HTR-8/SVneo (cell line): Measurements from ENCODE around the gene CYB5R4.

Source experiments
- DNase-seq: peaks from one replicate; pipeline ENCODE4 v3.0.0; 2011; ENCODE audit warnings: low spot score, mixed read lengths; ENCODE audit not compliant: insufficient read length
- FAIRE-seq: peaks from 2 replicates; lab custom pipeline; 2011; peaks lifted over from hg19 to GRCh38; lab: Jason Lieb, UNC

Gene CYB5R4, protein sequence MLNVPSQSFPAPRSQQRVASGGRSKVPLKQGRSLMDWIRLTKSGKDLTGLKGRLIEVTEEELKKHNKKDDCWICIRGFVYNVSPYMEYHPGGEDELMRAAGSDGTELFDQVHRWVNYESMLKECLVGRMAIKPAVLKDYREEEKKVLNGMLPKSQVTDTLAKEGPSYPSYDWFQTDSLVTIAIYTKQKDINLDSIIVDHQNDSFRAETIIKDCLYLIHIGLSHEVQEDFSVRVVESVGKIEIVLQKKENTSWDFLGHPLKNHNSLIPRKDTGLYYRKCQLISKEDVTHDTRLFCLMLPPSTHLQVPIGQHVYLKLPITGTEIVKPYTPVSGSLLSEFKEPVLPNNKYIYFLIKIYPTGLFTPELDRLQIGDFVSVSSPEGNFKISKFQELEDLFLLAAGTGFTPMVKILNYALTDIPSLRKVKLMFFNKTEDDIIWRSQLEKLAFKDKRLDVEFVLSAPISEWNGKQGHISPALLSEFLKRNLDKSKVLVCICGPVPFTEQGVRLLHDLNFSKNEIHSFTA

DNA sequence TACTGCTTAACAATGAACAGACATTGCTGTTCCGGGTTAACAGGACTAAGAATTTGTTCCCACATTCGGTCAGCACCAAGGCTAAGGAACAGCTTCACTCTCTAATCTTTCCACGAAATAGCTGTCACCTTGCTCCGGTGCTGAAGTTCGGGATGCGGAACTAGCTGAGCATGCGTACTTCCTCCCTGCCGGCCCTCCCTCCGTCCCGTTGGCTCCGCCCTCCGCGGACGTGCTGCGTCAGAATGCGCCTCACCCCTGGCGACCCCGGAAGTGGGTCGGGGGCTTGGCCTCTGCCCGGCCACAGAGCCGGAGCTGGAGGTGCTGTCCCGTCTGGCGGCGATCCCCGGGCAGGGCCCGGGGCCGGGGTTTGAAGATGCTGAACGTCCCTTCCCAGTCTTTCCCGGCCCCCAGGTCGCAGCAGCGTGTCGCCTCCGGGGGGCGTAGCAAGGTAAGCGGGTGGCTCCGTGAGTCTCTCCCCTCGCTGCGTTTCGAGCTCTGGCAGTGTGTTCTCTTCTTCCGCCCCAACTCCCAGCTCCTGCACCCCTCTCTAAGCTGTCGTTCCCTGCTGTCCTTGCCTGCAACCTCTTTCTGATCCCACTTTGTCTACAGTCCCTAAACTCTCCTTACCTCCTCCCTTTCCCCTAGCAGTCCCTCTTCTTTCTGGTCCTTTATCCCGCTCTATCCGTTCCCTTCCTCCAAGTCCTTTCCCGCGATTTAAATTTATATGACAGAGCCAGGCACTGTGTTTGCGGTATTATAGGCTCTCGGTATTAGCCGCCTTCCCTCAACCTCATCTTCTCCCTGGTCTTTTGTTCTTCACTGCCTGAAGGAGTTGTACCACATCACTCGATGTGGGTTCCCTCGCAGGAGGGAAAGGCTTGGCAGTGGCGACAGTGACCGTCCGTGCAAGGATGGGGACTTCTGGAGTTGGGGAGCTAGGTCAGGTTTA, at the start of gene CYB5R4:
TSS of gene CYB5R4 (plus strand) at position 280 of the 949 bp plus-strand sequence. CDS start at position 374, 94 bp downstream.
- FAIRE-seq (peak; percentile 98), DNase-seq (peak; percentile 90)

DNA sequence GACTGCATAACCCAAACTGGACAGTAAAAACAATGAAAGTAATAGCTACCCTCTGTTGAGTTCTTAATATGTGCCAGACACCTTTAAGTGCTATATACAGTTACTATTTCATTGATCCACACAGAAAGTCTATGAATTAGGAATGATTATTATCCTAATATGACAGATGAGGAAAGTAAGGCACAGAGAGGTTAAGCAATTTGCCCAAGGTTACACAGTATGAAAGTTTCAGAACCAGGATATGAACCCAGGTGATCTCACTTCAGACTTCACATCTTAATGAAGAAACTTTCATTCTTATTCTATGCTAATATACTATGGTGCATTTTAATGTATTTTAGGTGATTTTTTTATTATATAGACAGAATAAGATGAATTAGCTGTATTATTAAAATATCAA, 46.9 kb upstream of the CYB5R4 start:
- FAIRE-seq (no peak), DNase-seq (no peak)

DNA sequence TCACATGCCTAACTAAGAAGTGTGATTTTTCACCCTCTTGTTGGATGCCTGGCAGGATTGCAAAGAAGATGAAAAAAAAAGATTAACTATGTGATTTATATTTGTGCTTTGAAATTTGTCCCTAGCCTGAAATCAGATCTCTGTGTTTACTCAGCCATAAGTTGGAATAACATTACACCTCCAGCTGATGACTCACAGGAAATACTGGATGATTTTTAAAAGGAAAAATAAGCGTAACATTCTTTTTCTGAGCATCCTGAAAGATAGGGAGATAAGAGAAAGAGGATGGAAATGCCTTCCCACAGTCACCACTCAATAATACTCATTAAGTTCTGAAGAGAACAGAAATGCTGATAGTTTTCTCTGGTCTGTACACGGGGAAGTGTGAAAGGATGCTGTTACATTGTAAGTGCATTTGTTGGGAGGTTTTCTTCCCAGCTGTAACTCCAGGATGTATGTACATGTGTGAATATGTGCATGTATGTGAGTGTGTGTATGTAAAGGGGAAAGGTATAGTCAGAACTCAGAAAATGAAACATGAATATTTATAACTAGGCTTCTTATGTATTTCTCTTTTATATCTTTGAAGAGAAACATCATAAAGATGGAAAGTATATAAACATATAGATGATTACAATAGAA, 43.7 kb upstream of the CYB5R4 start:
- DNase-seq (peak; percentile 9), FAIRE-seq (no peak)

DNA sequence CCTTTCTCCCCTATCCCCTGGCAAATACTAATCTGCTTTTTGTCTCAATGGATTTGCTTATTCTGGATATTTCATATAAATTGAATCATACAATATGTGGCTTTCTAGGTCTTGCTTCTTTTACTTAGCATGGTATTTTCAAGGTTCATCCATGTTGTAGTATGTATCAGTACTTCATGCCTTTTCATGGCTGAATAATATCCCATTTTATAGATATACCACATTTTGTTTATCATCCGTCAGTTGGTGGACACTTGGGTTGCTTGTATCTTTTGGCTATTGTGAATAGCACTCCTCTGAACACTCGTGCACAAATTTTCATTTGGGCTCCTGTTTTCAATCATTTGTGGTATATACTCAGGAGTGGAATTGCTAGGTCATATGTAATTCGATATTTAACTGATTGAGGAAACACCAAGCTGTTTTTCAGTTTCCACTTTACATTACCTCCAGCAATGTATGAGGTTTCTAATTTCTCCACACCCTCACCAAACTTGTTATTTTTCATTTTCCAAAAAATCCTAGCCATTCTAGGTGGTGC, 36.8 kb upstream of the CYB5R4 start:
- no peak for FAIRE-seq
- no peak for DNase-seq

DNA sequence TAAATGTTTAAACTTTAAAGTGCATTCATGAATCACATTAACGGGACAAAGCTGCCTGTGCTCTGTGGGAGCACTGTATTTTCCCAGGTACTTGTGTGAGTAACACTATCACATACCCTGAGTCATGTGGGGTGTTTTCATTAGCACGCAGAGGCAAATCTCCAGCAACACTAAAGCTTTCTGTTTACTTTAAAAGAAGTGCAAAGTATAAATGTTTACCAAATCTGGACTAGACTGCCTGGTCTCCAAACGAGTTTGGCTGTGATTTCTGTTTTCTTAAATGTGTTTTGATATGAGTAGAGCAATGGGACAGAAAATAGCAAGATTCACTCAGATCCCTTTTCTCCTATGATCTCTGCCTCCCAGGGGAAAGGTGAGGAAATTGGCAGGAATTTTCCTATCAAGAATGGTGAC, 35.1 kb upstream of the CYB5R4 start:
- no peak for DNase-seq
- FAIRE-seq = no peak

DNA sequence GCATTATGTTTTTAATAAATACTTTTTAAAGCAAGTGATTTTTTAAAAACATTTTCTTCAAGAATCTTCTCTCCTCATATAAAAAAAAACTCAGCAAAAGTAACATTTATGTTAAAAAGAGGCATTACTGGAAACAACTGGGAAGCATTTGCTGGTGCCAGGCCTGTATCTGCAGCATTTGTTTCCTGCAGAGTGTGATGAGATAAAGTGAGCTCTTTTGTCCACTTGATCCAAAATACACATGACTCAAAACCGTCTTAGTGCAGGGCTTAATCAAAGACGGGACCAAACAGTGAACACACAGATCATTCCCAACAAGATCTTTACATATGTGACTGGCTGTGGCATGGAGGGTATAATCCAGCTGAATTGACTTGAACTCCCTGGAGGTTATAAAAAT, 34.7 kb upstream of the CYB5R4 start:
- DNase-seq (no peak), FAIRE-seq (no peak)

DNA sequence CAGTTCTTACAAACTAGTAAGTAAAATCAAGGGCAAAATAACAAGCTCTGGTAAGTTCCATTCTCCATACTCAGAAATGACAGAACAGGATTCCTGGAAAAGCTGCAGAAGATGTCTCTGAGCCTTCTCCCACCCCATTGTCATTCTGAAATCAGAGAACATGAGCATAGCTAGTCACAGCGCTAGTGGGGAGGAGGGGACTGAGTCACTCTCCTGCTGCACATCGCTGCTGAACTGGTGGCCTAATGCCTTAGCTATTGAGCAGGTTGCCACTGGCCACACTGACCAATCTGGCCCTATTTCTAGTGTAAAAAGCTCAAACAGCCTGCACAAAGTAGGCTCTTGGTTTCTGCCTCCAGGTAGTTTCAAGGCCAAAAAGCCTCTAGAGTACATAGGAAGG, 32.4 kb upstream of the CYB5R4 start:
- no peak for FAIRE-seq
- DNase-seq = no peak

DNA sequence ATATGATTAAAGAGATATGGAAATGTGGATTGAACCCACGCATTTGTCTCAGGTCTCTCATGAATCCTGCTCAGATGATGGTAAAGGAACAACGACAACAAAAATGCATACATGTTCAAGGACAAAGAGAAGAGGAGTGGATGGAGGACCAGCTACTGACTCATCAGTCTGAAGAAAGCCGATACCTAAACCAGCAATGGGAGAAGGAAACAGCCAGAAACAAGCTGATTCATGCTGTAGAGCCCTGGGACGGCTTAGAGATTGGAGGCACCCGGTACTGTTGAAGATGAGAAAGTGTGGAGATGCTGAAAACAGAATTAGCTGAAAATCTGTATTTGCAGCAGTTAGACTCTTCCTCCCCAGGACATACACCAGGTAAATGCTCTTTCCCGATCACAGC, 20.8 kb upstream of the CYB5R4 start:
- no peak for FAIRE-seq
- DNase-seq = no peak

DNA sequence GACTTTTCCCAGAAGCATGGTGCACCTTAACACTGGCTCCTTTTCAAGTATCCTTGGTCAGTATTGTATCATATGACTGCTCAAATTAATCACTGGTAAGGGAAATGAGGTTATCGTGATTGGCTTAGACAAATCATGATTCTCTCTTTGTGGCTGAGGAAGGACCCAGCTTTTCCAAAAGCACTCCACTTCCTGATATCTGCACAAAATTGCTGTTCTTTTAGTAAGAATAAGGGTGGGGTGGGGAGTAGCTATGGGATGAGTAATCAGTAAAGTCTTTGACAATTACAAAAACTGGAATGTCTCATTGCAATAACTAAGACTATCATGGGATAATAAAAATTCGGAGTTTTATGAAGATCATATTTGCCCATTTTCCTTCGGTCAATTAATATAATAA, 15.3 kb upstream of the CYB5R4 start:
- FAIRE-seq (no peak), DNase-seq (no peak)

DNA sequence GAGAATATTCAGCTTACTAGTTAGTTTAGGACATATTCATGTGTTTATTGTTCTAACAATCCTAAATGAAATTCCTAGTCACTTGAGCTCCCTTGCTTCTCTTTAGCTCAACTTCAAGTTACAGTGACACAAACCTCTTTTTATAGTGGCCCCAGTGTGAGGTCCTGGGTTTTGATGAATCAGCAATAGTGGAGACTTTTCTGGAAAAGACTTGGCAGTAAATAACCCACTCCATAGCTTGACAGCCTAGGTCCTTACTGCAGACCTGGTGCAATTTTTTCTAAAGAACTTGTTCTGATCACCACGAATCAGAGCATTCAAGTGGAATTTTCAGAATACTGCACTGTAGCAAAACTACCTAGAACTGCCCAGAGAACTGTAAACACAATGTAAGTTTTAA, 13.2 kb upstream of the CYB5R4 start:
- no peak for FAIRE-seq

DNA sequence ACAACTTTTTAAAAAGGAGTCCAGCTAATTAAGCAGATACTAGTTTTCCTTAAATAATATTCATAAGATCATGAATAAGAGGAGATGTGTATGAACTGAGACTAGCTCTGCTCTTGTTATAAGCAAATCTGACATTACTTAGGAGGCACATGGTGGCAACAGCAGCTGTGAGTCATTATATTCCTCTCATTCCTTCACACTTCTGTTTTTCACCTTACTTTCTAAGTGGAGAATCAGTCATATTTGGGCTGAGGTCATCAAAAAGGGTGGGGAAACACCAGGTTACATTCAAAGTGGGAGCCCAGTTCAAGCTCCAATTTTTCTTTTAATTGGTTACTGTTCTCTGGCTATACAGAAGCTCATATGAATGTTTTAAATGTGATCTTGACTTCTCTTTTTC, 12.3 kb upstream of the CYB5R4 start:
- DNase-seq (no peak), FAIRE-seq (no peak)

More for the DNA sequence above, 13.2 kb upstream of the CYB5R4 start:
- no peak for DNase-seq

DNA sequence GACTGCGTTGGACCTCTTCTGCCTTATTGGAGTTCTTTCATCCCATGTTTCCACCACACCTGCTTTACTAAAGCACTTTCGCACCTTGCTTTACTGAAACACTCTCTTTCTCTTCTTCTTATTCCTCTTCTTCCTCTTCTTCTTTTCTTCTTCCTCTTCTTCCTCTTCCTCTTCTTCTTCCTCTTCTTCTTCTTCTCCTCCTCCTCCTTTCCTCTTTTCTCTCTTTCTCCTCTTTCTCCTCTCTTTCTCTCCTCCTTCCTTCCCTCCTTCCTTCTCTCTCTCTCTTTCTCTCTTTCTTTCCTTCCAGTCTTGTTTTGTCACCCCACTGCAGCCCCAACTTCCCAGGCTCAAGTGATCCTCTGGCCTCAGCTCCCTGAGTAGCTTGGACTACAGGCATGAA, 10.4 kb upstream of the CYB5R4 start:
- DNase-seq = no peak
- no peak for FAIRE-seq

DNA sequence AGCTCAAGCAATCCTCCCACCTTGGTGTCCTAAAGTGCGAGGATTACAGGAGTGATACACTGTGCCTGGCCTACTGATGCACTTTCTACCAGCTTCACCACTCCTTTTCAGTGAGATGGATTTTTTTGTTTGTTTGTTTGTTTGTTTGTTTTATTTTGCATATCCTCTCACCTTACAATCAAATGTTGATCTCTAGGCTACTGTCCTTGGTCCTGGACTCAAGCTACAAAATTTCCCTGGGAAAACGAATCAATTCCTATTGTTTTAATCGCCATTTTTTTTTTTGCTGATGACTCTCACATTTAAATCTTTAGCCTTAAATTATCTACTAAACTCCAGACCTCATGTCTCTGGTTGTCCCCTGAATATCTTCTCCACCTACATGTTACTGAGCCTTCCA, 9.9 kb upstream of the CYB5R4 start:
- no peak for FAIRE-seq

DNA sequence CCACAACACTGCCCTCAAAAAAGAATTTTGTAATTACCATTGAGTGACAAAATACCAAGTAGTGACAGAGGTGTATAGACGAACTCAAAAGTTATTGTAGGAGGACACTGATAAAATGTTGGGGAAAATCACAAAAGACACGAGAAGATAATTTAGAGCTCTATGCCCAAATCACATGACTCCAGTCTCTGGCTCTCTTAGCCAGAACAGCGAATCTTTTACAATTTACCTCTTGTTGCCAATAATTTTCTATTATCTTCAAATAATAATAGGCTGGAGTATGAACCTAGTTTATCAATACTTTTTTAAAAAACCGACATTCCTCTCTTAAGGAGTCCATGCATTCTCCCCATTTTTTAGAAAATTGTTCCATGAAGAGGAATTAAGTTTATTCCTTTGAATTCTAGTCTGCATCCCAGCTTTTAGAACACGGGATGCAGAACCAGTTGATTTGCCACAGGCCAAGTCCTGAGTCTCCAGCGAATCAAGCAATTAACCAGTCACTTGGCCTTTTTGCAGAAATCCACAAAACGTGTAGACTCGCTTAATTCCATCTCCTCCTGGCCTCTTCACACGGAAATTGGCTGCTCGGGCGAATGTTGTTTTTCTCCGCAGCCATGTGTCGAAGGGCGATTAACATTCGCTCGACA, 6.8 kb upstream of the CYB5R4 start:
- no peak for DNase-seq
- no peak for FAIRE-seq

More for the DNA sequence above, 9.9 kb upstream of the CYB5R4 start:
- DNase-seq = no peak

DNA sequence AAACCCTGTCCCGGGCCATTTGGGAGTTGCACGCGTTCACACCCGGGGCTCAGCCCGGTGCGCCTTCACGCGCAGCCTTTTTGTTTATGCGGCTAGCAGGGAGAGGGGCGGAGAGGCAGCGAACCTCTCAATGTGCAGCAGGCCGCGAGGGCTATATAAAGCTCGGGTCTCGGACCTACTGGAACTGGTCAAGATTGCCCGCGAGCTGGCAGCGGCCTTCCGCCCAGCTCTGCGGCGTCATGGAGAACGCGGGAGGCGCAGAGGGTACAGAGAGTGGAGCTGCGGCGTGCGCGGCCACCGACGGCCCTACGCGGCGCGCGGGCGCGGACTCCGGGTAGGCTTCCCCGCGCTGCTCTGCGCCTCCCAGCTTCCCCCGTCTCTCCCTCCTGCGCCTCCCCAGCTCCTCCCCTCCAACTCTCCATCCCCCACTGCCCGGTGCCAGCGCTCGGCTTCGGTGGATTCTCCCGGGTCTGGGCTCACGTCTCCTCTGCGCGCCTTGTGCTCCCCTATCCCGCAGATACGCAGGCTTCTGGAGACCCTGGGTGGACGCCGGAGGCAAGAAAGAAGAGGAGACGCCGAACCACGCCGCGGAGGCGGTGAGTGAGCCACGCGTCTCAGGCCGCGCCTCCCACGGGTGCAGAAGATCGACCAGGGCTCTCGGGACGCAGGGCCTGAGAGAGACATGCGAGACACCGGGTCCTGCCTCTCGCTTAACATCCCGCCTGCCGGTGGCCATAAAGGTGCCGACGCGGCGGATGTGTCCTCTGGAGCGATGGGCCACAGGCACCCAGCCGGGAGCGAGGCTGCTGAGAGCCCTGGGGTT, 6.1 kb upstream of the CYB5R4 start, which contains the start of gene RIPPLY2:
TSS of gene RIPPLY2 (plus strand) at position 183 of the 823 bp plus-strand sequence. CDS start at position 240, 57 bp downstream.
- no peak for FAIRE-seq
- DNase-seq = no peak

DNA sequence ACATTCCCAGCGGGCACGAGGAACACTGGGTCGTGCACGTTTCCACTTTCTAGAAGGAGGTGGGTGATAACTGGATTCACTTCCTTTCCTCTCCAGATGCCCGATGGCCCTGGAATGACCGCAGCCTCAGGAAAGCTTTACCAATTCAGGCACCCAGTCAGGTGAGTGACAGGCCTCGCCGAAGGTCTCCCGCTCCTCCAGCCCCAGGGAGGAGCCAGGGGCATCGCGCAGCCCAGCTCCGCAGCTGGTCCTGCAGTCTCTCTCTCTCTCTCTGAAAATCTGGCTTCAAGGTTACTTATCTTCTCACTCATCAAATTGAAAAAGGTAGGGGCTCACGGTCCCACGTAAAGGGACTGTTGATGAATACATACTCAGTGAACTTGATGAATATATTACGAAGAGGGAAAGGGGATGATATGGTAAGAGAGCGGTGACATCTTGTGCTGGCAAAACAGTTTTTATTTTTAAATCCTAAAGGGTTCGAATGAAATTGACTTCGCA, 5.4 kb upstream of the CYB5R4 start:
- FAIRE-seq = no peak

DNA sequence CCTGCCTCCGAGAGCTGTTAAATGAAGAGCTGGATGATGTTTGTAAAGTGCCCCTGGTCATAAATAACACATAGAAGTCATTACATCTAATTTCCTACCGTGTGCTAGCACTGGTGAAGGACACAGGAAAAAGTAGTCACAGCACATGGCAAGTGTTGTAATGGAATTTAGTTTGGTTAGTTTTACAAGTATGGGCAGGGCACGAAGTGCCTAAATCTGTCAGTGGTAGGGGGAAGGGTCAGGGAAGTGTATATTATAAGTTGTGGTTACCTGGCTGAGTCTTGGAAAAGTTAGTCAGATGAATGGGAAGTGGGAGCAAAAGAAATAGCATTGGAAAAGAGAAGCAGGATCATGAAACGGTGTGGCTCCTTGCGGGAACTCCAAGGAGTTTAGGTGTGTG, 4.7 kb upstream of the CYB5R4 start:
- FAIRE-seq (no peak), DNase-seq (no peak)

More for the DNA sequence above, 5.4 kb upstream of the CYB5R4 start:
- no peak for DNase-seq

DNA sequence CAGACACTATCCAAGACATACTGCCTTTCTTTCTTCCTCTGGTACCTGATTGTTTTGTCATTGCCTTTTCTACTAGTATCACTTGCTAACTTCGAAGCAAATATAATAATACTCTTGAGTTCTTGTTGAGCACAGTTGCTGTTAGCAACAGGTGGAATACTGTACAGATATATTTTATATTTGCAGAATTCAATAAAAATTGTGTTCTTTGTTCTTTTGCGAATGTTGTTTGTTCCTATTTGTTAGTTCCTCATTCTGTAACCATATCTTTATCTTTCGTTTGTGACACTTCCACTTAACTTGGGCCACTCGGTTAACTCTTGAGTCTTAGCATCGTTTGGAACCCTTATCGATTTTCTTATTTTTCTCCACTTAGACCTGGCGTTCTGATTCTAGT, 868 bp downstream of the CYB5R4 start:
- DNase-seq = no peak
- no peak for FAIRE-seq
